Activated T-cell treated with anti-CD3 and anti-CD28 coated beads for 4 hours (primary cell): ENCODE data around the gene CDH13.

Source experiments
- DNase-seq: peaks from one replicate; pipeline ENCODE4 v3.0.0-alpha.2; 2020

Gene CDH13

DNA sequence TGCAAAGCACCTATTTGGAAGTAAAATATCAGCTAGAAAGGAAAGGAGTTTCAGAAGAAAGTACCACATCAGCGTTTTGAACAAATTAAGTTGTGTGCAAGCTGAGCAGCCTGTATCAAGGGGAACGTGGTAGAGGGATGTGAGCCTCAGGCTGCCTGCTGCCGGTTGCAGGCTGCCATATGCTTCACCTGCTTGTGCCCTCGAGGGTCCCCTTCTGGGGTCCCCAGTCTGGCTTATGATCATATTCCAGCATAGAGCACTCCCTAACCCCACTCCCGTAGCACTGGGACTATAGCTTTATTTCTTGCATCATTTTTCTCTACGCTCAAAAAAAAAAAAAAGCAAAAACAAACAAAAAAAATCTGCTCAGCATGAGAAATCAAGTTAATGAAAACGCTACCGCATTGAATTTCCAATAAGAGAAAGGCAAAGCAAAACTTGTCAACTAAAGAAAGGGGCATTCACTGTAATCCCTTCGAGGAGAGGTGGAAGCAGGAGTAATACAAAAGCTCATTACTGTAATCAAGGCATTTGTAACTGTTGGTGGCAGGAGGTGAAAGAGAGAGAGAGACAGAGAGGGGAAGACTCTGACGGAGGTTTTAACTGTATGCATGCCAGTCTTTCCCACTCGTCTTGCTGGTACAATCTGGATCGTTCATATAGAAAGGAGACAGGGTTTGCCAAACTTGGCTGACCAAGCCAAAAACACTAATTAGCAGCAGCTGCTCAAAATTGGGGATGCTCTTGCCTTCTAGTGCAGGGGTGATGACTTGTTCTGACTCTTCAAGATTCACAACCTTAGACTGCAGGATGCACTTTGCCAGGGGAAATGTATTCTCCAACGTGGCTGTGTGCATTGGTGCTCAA, 922.8 kb downstream of the CDH13 start:
- no peak for DNase-seq

DNA sequence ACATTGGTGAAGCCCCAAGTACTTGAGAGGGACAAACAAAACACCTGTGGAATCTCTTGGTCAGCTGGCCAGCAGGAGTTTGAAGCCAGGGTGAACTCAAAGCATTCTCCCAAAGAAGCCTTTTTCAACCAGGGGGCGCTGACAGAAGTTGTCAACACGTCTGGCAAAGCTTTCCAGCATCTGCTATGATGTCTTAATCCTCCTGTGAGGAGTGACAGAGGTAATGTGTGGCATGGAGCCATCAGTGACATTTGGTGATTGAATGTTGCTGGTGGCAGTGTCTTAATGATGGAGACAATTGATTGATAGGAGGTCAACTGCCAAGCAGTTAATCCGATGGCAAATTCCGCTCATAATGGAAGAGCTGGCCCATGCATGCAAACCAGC, 923.4 kb downstream of the CDH13 start:
- DNase-seq, result no peak

DNA sequence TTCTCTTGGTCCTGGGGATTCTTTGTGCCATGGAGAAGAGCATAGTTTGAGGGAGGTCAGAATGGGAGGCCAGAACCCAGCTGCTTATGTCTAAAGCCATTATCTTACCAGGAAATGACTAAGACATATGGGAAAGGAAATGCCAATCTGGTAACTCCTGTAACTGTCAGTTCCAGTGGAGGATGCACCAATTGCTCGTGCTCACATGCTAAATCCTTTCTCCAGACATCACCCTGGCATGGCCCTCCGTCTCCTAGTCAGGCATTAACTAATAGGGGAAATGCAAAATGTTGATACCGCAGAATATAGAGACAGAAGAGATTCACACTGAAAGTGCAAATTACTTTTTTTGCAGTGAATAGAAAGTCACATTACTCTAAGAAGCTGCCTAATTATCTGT, 925.5 kb downstream of the CDH13 start:
- DNase-seq, result no peak

DNA sequence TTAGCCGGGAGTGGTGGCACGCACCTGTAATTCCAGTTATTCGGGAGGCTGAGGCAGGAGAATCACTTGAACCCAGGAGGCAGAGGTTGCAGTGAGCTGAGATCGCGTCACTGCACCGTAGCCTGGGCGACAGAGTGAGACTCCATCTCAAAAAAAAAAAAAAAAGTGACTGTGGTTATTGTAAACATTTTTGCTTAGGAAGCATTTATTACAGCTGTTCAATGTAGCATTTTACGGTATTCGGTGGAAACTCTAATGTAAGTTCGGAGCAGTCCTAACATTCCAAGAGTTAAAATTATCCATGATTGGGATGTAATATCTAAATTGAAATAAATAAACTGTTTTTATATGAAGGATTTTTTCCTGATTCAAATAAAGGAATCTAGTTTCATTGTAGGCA, 926.2 kb downstream of the CDH13 start:
- no peak for DNase-seq

DNA sequence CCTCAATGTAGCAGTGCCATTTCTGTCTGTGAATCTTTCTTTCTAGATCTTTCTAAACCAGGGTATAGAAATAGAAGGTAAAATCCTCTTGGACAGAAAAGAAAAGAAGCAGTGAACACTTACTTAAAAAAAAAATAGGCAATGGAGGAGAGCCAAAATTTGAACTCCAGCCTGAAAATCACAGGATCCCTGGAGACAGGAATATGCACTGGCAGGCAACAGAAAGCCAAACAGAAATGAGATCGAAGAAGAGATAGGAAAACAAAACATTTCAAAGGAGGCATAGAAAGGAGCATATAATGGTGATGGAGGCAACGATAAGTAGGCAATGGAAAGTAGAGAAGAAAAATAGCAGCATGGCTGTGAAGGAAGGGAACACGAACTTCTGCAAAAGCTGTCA, 927.3 kb downstream of the CDH13 start:
- DNase-seq, result no peak

DNA sequence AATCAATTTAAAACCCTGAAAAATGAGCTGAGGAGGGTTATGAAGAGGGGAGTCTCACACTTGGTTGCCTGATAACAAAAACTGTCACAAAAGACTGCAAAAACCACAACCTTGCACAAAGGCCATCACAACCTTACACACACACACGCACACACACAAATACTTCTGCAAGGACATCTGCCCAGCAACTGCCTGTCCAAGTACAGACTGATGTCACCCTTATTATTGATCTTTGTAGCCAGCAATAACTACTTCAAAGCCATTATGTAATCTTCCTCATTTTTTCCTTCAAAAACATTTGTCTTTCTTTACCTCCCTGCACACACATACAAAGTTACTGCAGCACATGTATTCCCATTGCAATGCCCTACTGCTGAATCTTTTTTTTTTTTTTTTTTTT, 927.8 kb downstream of the CDH13 start:
- no peak for DNase-seq

DNA sequence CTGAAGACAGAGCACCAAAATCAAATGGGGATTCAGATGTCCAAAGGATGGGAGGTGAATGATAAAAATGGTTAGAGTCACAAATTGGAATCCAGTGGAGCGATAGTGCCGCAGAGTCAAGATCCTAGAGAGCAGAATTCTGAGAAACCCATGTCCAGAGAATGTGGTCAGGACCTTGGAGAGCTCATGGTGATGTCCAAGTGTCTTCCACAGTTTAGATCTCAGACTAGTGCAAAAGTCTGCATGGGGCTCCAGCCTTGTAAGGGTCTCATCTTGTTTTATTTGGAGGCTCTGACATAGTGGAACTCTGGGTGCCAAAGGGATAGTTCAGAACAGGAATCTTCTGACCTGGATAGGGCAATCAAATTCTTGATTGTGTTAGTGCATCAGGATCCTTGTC, 935.1 kb downstream of the CDH13 start:
- no peak for DNase-seq

DNA sequence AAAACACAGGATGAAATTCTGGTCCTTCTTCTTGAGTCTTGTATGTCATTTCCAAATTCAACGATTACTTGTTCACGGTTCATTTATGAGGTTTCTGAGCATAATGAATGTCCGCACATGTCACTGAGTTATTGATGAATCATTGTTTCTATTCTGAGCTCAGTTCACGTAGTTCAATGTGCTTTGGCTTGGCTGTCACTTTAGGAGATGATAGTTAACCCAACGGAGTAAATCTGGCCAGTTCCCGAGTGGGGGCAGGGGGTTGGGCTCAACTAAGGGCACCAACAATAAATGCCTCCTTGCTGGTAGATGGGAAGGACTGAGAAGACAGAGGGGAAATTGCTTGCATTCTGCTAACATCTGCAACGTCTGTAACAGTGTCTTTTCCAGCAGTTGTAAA, 941.6 kb downstream of the CDH13 start:
- DNase-seq, result no peak

DNA sequence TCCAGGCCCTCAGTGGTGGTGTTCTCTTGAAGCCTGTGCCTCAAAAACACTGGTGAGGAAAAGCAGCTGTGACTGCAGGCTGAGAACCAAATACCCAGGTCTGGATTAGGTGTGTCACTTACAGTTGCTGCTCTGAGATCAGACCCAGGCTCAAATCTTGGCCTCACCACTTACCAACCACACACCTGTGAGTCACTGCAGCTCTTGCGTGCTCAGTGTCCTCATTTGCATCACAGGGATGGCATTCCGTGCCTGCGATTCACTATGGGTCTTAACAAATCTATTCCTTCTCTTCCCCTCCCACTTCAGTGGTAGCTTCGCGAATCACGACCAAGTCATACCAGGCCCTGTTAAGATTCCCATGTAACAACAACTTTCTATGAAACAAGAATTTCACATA, 947.6 kb downstream of the CDH13 start:
- no peak for DNase-seq

DNA sequence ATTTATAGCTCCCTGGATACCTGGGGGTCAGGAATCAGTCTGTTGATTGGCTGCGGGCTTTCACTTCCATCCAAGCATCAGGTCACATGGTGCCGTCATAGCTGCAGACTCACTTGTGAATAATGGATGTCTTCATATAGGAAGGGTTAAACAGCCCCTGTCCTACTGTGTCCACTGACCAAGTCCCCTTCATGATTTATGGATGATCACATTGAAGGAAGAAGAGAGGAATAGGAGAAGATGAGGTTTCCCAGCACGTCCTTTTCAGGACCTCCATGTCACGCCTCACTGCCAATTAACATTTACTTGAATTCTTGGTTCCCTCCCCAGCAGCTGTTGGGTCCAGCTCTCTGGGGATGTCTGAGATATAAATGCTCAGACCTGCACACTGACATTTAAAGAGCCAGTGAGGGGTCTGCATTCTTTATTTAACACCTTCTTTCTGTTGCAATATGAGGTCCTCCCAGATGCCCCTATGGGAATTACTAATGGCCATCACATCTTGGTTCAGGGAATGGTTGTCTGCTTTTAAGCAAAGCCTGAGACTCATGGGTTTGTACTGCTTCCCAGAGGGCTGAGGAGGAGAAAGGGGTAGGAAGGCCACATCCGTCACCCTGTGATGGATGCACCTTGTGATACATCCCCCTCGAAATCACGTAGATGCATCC, 950.4 kb downstream of the CDH13 start:
- no peak for DNase-seq

DNA sequence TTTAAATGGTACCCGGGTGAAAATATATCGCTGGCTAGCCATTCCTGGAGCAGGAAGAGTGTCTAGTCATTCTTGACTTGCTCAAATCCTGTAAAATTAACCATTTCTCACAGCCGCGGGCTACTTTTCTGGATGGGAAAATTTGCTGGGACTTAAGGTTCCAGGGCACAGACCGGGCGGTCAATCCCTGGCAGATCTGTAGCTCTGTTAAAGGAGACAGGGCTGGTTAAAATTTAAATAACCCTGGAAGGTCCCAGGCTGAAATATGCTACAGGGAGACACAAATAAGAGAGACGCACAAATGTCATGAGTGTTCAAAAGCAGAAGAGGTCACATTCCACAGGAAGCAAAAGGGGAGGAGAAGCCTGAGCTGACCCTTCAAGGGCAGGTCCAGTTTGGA, 951.4 kb downstream of the CDH13 start:
- DNase-seq, result no peak

DNA sequence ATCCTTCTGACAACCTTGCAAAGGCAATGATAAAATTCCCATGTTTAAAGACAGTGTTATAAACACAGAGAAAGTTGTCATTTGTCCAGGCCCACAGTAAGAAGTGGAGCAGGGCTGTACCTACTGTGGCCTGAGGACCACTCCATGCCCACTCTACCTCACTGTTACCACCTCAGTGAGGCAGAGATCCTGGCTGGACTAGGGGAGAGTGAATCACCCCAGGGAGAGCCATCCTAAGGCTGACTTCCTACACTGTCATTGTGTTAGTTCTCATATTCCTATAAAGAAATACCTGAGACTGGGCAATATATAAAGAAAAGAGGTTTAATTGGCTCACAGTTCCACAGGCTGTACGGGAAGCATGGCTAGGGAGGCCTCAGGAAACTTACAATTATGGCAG, 952.3 kb downstream of the CDH13 start:
- DNase-seq, result no peak

DNA sequence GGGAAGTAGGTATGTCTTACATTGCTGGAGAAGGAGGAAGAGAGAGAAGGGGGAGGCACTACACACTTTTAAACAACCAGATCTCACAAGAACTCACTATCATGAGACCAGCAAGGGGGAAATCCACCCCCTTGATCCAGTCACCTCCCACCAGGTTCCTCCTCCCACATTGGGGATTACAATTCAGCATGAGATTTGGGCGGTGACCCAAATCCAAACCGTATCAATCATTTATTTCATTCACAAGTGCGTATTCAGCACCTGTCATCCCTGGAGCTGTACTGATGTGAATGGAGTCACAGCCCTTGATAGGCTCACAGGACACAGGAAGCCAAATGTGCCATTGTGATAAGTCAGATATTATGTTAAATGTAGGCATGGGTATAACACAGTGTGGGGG, 952.7 kb downstream of the CDH13 start:
- no peak for DNase-seq

DNA sequence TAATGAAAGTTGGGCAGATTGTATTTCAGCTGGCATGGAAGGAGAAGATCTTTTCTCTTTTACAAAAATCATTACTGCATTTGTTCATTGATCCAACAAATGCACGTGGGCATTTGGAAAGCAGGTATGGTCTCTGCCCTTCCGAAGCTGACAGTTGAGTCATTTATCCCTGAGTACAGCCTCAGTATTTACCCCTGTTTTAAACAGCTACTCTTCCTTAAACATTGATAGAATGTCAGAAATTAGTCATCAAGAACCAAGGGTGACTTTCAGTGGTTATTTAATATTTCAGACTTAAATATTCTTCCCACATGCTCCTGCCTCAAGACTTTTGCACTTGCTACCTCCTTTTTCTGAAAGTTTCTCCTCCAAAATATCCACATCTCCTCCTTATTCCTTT, 954.3 kb downstream of the CDH13 start:
- DNase-seq, result no peak

DNA sequence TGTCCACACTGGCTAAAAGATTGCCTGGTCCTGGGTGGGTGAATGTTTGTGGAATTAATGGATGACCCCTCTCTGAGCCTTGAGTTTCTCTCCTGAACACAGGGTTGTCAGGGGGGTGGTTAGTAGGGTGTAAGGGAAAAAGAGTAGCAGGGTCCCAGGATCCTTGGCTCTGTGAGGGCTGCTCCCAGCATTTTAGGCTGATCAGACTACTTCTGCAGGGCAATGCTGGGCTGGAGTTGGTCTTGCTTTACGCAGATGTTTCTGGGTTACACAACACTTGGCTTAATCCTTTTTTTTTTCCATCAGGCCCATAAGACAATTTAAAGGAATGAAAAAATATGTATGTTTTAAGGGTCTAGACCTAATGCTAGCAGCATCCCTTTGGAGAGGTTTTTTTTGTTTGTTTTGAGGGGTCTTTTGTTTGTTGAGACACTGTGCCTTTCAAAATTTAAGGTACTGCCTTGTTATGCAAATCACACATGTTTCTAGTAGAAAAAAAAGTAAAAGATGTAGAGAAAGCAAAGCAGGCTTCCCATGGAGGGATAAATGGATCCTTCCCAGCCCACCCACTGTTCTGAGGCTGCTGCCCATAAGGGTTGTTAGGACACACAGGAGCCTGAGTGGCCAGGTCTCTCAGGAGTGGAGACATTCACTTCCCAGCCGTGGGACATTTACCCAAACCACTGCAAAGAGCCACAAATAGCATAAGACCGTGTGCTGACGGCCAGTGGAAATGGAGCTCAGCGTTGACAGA, 955.4 kb downstream of the CDH13 start:
- DNase-seq, result no peak

DNA sequence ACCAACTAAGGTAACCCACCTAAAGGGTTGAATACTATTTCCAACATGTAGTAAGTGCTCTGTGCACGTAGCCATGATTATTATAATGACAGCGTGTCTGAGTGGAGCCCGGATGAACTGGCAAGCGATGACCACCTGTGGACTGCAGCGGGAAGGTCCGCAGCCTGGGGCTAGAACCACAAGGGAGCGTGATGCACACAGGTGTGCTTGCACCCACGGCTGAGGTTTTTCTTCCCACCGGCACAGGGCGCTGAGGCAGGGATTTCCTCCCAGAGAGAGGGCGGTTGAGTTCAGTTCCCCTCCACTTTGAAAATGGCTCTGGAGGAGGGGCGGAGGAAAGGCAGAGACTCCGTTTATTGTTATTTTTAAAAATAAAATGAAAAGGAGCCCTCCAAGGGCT, 959.3 kb downstream of the CDH13 start:
- no peak for DNase-seq

DNA sequence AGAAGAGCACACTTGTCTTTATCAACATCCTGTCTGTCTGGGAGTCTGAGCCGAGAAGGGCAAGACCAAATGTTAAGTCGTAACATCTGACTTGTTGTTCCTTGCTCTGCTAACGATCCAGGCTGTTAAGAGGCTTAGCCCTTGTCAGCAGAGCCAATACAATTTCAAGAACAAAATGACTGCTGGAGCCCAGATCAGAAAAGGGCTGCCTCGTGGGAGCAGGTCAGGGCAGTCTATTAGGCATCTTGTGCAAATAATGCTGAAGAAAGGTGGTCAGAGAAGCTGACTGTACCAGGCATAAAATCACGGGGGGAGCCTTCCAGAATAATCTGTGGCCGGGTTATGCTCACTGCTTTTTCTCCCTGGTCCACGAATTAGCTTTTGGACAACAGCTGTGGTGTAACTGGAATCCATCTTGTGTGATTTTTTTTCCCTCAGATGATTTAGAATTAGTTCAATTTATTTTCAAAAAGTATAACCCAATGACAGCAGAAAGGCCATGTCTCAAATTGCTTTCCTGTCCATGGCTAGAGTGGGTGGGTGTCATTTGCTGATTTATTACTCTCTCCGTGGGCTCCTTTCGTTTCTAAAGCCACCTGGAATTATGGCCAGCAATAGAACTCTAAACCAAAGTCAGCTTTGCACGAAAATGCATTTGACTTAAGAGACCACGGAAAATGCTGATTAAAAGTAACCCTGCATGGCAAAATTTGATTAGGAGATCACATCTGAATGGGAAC, 959.9 kb downstream of the CDH13 start:
- DNase-seq, result no peak

DNA sequence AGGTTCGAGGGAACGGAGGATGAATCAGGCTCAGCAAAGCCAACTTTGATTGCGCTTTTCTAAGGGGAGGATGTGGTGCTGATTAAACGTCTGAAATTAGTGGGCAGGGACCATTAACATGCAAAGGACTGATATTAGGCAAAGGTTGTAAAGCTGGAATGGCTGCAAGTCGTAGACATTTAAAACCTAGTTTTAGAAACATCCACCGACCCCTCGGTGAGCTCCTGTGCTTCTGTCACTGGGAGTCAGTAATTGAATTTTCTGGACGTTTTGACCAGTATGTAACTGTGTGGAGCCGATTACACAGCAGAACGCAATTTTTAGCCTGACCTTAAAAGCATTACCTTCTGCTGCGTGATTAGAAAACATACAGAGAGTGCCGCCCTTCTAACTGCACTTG, 960.4 kb downstream of the CDH13 start:
- DNase-seq, result no peak

DNA sequence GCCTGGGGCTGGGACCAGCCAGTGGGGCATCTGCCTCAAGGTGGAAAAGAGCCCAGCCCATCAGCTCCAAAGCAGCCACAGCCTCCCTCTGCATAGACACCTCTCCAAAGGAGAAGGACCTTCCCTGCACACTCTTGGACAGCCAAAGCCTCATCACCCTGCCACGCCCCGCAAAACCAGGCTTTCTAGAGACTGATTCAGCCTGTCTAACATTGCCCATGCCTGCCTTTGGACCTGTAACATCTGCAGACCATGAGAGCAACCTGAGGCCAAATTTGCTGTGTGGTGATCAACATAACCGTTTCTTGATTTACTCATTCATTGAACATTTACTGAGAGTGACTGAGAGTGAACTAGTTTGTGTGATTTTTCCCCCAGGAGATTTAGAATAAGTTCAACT, 961.3 kb downstream of the CDH13 start:
- no peak for DNase-seq

DNA sequence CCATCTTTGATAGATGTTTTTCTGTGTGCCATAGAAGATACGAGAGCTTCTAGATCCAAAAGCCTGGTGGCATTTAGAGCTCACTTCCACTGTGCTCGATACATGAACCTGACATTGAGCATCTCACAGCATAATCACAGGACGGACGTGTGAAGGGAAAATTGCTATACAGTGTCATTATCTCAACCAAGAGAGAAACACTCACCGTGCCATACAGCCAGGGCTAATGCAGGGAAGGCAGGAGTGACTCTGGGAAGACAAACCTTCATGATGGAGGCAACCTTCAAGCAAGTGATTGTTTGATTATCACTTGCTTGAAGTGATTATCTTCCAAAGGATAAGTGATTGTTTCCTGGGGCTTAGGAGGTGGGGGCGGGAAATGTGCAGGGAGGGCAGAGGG, 962.8 kb downstream of the CDH13 start:
- DNase-seq, result no peak

DNA sequence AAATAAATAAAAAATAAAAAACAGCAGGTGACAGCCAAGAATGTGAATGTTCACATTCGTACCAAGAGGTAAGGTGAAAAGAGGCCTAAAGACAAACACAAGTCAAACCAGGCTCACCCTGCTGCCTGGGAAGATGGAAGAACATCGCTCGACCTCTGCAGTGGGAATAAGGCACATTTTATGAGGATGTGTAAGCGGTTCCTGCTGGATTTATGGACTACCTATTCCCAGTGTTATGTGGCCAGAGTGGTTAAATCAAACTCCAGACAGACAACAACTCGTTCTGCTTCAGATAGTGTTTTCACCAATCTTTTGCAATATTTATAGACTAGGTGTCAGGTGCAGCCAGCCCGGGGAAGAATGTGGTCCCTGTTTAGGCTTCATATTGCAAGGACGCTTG, 966.0 kb downstream of the CDH13 start:
- no peak for DNase-seq

DNA sequence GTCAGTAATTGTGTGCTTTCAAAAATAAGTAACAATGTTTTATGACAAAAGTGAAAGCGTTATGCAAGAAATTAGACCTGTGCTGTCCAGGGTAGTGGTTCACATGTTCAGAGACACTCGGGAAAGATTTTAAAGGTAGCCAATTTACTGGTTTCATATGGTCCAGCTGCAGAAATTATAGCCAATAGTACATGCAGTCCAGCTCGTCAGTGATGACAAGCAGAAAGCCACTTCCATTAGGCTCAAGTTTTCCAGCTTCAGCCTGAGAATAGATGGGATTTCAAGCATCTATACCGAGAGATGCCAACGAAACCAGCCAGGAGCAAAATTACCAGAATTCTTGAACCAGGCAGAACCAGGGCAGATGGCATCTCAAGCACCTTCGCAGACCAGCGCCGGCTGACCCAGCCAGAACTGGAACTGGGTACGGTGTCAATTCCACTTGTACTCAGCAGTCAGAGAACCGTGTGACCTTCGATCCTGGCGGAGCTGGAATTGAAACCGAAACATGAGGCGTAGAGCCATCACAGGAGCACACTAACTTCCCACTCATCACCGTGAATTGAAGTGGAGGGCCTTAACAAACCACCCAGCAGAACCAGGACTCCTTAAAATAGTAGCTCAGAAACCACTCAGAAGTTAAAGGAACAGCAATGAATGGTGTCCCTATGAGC, 973.2 kb downstream of the CDH13 start:
- no peak for DNase-seq
